A673 (cell line): ENCODE data around the gene GALNT7. TPM values are rescaled to one million over a fixed set of nuclear protein-coding genes. Genes with fewer than 3 reads are reported as not detected.
"Not testable (repeated sequence)": the region's sequence is repeated elsewhere in the genome, so short reads cannot be mapped to it uniquely, and the experiment has no call there.

Experiments
- BruUV-seq: library from RNA; stranded (reverse); fragments of 400-500 nt; replicated peaks from 2 replicates; lab custom pipeline; 2021; lab: Mats Ljungman, UMichigan
- CTCF ChIA-PET: fragments of 300-600 bp; sonication (Branson Sonifier 250); formaldehyde crosslinking; loops from one replicate; lab custom pipeline; 2022; ENCODE audit warnings: antibody characterized with exemption; lab: Charles Lee
- POLR2A ChIA-PET: fragments of 300-600 bp; sonication (Branson Sonifier 250); formaldehyde crosslinking; loops from one replicate; lab custom pipeline; 2022; ENCODE audit warnings: antibody characterized with exemption; ENCODE audit not compliant: low non-redundant PET; lab: Charles Lee
- DNase-seq: peaks from one replicate; pipeline ENCODE4 v3.0.0-alpha.2; 2015; ENCODE audit warnings: low spot score
- H3K27ac ChIP-seq: fragments of 200-600 bp; sonication (generic); 2 replicates; pipeline ENCODE4 v1.5.1; 2016; ENCODE audit warnings: mixed run types, low read depth, mild to moderate bottlenecking, mixed read lengths, antibody characterized with exemption, low read length; ENCODE audit not compliant: poor library complexity, severe bottlenecking
- H3K27me3 ChIP-seq: fragments of 200-600 bp; sonication (generic); replicated peaks from 2 replicates; pipeline ENCODE4 v1.6.1; 2017; ENCODE audit warnings: mixed run types, low read depth, mild to moderate bottlenecking, mixed read lengths, antibody characterized with exemption, low read length; ENCODE audit not compliant: insufficient read depth, poor library complexity
- H3K36me3 ChIP-seq: fragments of 200-600 bp; sonication (generic); 2 replicates; pipeline ENCODE4 v1.6.1; 2016; ENCODE audit warnings: mixed run types, mild to moderate bottlenecking, mixed read lengths, antibody characterized with exemption, low read length; ENCODE audit not compliant: insufficient read depth, poor library complexity, severe bottlenecking
- H3K4me1 ChIP-seq: fragments of 200-600 bp; sonication (generic); 2 replicates; pipeline ENCODE4 v1.6.1; 2017; ENCODE audit warnings: mixed run types, mild to moderate bottlenecking, mixed read lengths, antibody characterized with exemption, low read length; ENCODE audit not compliant: insufficient read depth, poor library complexity, severe bottlenecking
- H3K4me3 ChIP-seq: fragments of 200-600 bp; sonication (generic); 2 replicates; pipeline ENCODE4 v1.5.1; 2016; ENCODE audit warnings: low read depth, mixed run types, mild to moderate bottlenecking, mixed read lengths, low read length; ENCODE audit not compliant: poor library complexity, severe bottlenecking
- H3K9me3 ChIP-seq: fragments of 200-600 bp; sonication (generic); 2 replicates; pipeline ENCODE4 v1.6.1; 2016; ENCODE audit warnings: mixed run types, low read depth, mild to moderate bottlenecking, mixed read lengths, antibody characterized with exemption, low read length; ENCODE audit not compliant: poor library complexity, severe bottlenecking
- CTCF ChIP-seq: fragments of 300-800, 200-600 bp; sonication (generic); conservative IDR thresholded peaks from 2 replicates; pipeline ENCODE4 v1.5.1; 2017; ENCODE audit warnings: low read depth, mild to moderate bottlenecking, antibody characterized with exemption, low read length, moderate library complexity, mixed read lengths
- EZH2 ChIP-seq: fragments of 200-600 bp; sonication (generic); IDR thresholded peaks from 2 replicates; pipeline ENCODE4 v1.6.1; 2017; ENCODE audit warnings: borderline replicate concordance, low read depth, mild to moderate bottlenecking, mixed read lengths, antibody characterized with exemption, low read length; ENCODE audit not compliant: poor library complexity, severe bottlenecking
- intact Hi-C: fragments of 100-400 bp; cut with micrococcal nuclease; formaldehyde crosslinking; loops from one replicate; pipeline ENCODE4 v1.10.0; 2022; ENCODE audit not compliant: unreplicated experiment
- total RNA-seq: library from RNA; stranded (reverse); gene quantifications from 2 replicates; pipeline ENCODE4 v1.2.3, GENCODE V29; 2021

The GALNT7 gene
- total RNA-seq, 1 experiment from 2014 or later, result 89.7 TPM

- CTCF ChIA-PET, result no interaction called here
Observed at GRCh38 chr4:173181848-173182247, 13.2 kb downstream of the GALNT7 start.

DNA sequence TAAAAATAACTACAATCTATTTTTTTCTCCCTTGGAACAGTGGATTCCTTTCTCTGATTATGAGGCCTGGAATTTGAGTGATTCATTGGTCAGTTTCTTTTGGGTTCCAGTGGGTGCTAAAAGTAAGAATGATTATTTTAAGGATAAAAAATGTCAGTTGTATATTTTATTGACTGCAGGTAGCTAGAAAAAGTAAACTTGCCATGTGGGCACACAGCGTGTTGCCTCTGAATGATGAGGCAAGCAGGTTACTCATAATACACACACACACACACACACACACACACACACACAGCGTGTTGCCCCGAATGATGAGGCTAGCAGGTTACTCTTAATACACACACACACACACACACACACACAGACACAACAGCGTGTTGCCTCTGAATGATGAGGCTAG, 13.8 kb downstream of the GALNT7 start:
- TF ChIP-seq EZH2 (no peak), CTCF (no peak)
- H3K27me3 ChIP-seq, result no peaks in the 10 kb centered on the region
- H3K27ac ChIP-seq, result no peak overlapping the region
- no TSS peak for BruUV-seq
- ChIA-PET CTCF (no interaction called here), POLR2A (interaction anchor here (0.6 kb wide), 1 partner anchor 9 kb away, joined by 5 read pairs; no protein-coding TSS in a partner anchor)
- no peak overlapping the region for H3K4me3 ChIP-seq
- no peaks in the 10 kb centered on the region for H3K9me3 ChIP-seq
- H3K36me3 ChIP-seq, result no peaks in the 10 kb centered on the region
- H3K4me1 ChIP-seq, result peaks cover 76% of the 10 kb centered on the region
- no peak for DNase-seq
- intact Hi-C loops, result no loop called here

More at GRCh38 chr4:173181848-173182247, 13.2 kb downstream of the GALNT7 start:
- intact Hi-C loops, result no loop called here
- H3K27ac ChIP-seq, result no peak overlapping the region
- H3K4me1 ChIP-seq, result peaks cover 73% of the 10 kb centered on the region
- no peak for DNase-seq
- H3K27me3 ChIP-seq, result no peaks in the 10 kb centered on the region
- POLR2A ChIA-PET, result no interaction called here
- no peaks in the 10 kb centered on the region for H3K9me3 ChIP-seq
- TF ChIP-seq CTCF (no peak), EZH2 (no peak)
- no peaks in the 10 kb centered on the region for H3K36me3 ChIP-seq
- BruUV-seq, result no TSS peak
- no peak overlapping the region for H3K4me3 ChIP-seq

- H3K27me3 ChIP-seq, intact Hi-C loops, H3K4me3 ChIP-seq, H3K36me3 ChIP-seq, DNase-seq, H3K27ac ChIP-seq, CTCF ChIA-PET, H3K9me3 ChIP-seq, BruUV-seq, POLR2A ChIA-PET: not testable (repeated sequence)
- H3K4me1 ChIP-seq, result peaks cover 75% of the 10 kb centered on the region
Observed at GRCh38 chr4:173183659-173184247, 15.1 kb downstream of the GALNT7 start.
